Measurements from ENCODE around the gene SLC39A9.
"Not testable (repeated sequence)": the region's sequence is repeated elsewhere in the genome, so short reads cannot be mapped to it uniquely, and the experiment has no call there.

Gene SLC39A9

GRCh38 chr14:69375722-69376121, 22.8 kb upstream of the SLC39A9 start:
- in situ Hi-C loops (cut with HindIII; ENCODE audit: low sequenced_read_pairs) = no loop called here
- DNase-seq (ENCODE audit: low read depth, low spot score) = no peak
- H3K4me3 ChIP-seq (ENCODE audit: low read depth, low read length) = no peak overlapping the region
- TF ChIP-seq, protein P1, sequence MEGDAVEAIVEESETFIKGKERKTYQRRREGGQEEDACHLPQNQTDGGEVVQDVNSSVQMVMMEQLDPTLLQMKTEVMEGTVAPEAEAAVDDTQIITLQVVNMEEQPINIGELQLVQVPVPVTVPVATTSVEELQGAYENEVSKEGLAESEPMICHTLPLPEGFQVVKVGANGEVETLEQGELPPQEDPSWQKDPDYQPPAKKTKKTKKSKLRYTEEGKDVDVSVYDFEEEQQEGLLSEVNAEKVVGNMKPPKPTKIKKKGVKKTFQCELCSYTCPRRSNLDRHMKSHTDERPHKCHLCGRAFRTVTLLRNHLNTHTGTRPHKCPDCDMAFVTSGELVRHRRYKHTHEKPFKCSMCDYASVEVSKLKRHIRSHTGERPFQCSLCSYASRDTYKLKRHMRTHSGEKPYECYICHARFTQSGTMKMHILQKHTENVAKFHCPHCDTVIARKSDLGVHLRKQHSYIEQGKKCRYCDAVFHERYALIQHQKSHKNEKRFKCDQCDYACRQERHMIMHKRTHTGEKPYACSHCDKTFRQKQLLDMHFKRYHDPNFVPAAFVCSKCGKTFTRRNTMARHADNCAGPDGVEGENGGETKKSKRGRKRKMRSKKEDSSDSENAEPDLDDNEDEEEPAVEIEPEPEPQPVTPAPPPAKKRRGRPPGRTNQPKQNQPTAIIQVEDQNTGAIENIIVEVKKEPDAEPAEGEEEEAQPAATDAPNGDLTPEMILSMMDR (IDR thresholded peaks at IDR 0.05; ENCODE audit: low read depth, low read length) = no peak

- in situ Hi-C loops (cut with HindIII; ENCODE audit: low sequenced_read_pairs) = no loop called here
- TF ChIP-seq, protein P1 (IDR thresholded peaks at IDR 0.05; ENCODE audit: low read depth, low read length) = no peak
- no peak overlapping the region for H3K4me3 ChIP-seq (ENCODE audit: low read depth, low read length)
- peak; percentile 14 for DNase-seq (ENCODE audit: low read depth, low spot score)
Observed at GRCh38 chr14:69376439-69376838, 22.1 kb upstream of the SLC39A9 start.

- no peak for DNase-seq (ENCODE audit: low read depth, low spot score)
- H3K4me3 ChIP-seq (ENCODE audit: low read depth, low read length) = no peak overlapping the region
- TF ChIP-seq, protein P1 (IDR thresholded peaks at IDR 0.05; ENCODE audit: low read depth, low read length) = no peak
- in situ Hi-C loops (cut with HindIII; ENCODE audit: low sequenced_read_pairs) = no loop called here
Observed at GRCh38 chr14:69378274-69378673, 20.2 kb upstream of the SLC39A9 start.

- in situ Hi-C loops (cut with HindIII; ENCODE audit: low sequenced_read_pairs) = no loop called here
- peak; percentile 4 for DNase-seq (ENCODE audit: low read depth, low spot score)
- H3K4me3 ChIP-seq (ENCODE audit: low read depth, low read length) = no peak overlapping the region
- TF ChIP-seq, protein P1 (IDR thresholded peaks at IDR 0.05; ENCODE audit: low read depth, low read length) = no peak
Observed at GRCh38 chr14:69387311-69387710, 11.2 kb upstream of the SLC39A9 start.

DNA sequence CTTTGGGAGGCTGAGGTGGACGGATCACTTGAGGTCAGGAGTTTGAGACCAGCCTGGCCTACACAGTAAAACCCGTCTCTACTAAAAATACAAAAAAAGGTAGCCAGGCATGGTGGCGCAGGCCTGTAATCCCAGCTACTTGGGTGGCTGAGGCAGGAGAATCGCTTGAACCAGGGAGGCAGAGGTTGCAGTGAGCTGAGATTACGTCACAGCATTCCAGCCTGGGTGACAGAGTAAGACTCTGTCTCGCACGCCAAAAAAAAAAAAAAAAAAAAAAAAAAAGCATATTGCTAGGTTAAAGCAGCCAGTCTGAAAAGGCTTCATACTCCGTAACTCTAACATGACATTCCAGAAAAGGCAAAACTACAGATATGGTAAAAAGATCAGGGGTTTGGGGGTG, 7.1 kb upstream of the SLC39A9 start:
- in situ Hi-C loops (cut with HindIII; ENCODE audit: low sequenced_read_pairs); H3K4me3 ChIP-seq (ENCODE audit: low read depth, low read length); DNase-seq (ENCODE audit: low read depth, low spot score): not testable (repeated sequence)

- DNase-seq (ENCODE audit: low read depth, low spot score) = no peak
- TF ChIP-seq, protein P1 (IDR thresholded peaks at IDR 0.05; ENCODE audit: low read depth, low read length) = no peak
- H3K4me3 ChIP-seq (ENCODE audit: low read depth, low read length) = no peak overlapping the region
- in situ Hi-C loops (cut with HindIII; ENCODE audit: low sequenced_read_pairs) = no loop called here
Observed at GRCh38 chr14:69392481-69392880, 6.0 kb upstream of the SLC39A9 start.

DNA sequence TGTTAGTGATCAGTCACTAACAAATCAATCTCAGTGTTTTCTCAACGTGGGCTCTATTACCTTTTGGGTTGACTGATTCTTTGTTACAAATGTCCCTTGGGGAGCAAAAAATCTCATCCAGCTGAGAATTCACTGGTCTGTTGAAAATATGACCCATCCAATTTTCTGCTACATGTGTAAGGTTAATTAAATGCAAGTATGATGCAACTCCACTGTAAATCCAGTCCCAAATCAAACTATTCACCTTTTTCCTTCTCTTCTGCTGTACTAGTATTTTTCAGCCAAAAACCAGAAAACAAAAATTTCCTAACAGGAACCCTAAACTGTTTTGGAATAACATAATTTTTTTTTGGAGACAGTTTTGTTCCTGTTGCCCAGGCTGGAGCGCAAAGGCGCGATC, 2.6 kb upstream of the SLC39A9 start:
- DNase-seq (ENCODE audit: low read depth, low spot score) = no peak
- in situ Hi-C loops (cut with HindIII; ENCODE audit: low sequenced_read_pairs) = no loop called here
- H3K4me3 ChIP-seq (ENCODE audit: low read depth, low read length) = no peak overlapping the region
- TF ChIP-seq, protein P1 (IDR thresholded peaks at IDR 0.05; ENCODE audit: low read depth, low read length) = no peak

Data from astrocyte of the spinal cord (primary cell).